ENCODE measurements around the gene MGST3.

Gene MGST3

GRCh38 chr1:165632491-165632890, 1.5 kb downstream of the MGST3 start:
- TF ChIP-seq CREB1 (IDR thresholded peaks at IDR 0.05; ENCODE audit: low read depth) (no peak), YY1 (IDR thresholded peaks at IDR 0.05; ENCODE audit: low read depth) (no peak), FOXM1 (IDR thresholded peaks at IDR 0.05; ENCODE audit: borderline replicate concordance, low read depth) (no peak), TEAD4 (IDR thresholded peaks at IDR 0.05) (no peak), CEBPB (IDR thresholded peaks at IDR 0.05) (no peak), EP300 (IDR thresholded peaks at IDR 0.05; ENCODE audit: borderline replicate concordance) (no peak), TAF1 (IDR thresholded peaks at IDR 0.05; ENCODE audit: low read depth) (no peak), EGR1 (IDR thresholded peaks at IDR 0.05) (no peak), USF1 (IDR thresholded peaks at IDR 0.05) (no peak), ZBTB7A (IDR thresholded peaks at IDR 0.05; ENCODE audit: low read depth) (no peak), TCF12 (IDR thresholded peaks at IDR 0.05; ENCODE audit: low read depth) (no peak), NFIC (IDR thresholded peaks at IDR 0.05) (no peak), REST (IDR thresholded peaks at IDR 0.05; ENCODE audit: low read depth) (no peak), RAD21 (IDR thresholded peaks at IDR 0.05; ENCODE audit: low read depth) (no peak), MAX (IDR thresholded peaks at IDR 0.05) (no peak)

- TF ChIP-seq ZBTB7A (IDR thresholded peaks at IDR 0.05; ENCODE audit: low read depth): no peak
- no peak for TF ChIP-seq CEBPB (IDR thresholded peaks at IDR 0.05)
- TF ChIP-seq TEAD4 (IDR thresholded peaks at IDR 0.05): no peak
- no peak for TF ChIP-seq TAF1 (IDR thresholded peaks at IDR 0.05; ENCODE audit: low read depth)
- TF ChIP-seq REST (IDR thresholded peaks at IDR 0.05; ENCODE audit: low read depth): no peak
- no peak for TF ChIP-seq YY1 (IDR thresholded peaks at IDR 0.05; ENCODE audit: low read depth)
- TF ChIP-seq RAD21 (IDR thresholded peaks at IDR 0.05; ENCODE audit: low read depth): no peak
- no peak for TF ChIP-seq EGR1 (IDR thresholded peaks at IDR 0.05)
Observed at GRCh38 chr1:165633614-165634013, 2.6 kb downstream of the MGST3 start.

- TF ChIP-seq RAD21 (IDR thresholded peaks at IDR 0.05; ENCODE audit: low read depth) (no peak), REST (IDR thresholded peaks at IDR 0.05; ENCODE audit: low read depth) (no peak), USF1 (IDR thresholded peaks at IDR 0.05) (no peak), ZBTB7A (IDR thresholded peaks at IDR 0.05; ENCODE audit: low read depth) (no peak), EGR1 (IDR thresholded peaks at IDR 0.05) (no peak), TEAD4 (IDR thresholded peaks at IDR 0.05) (no peak), TCF12 (IDR thresholded peaks at IDR 0.05; ENCODE audit: low read depth) (no peak), YY1 (IDR thresholded peaks at IDR 0.05; ENCODE audit: low read depth) (no peak), FOXM1 (IDR thresholded peaks at IDR 0.05; ENCODE audit: borderline replicate concordance, low read depth) (no peak), CEBPB (IDR thresholded peaks at IDR 0.05) (no peak), CREB1 (IDR thresholded peaks at IDR 0.05; ENCODE audit: low read depth) (no peak), EP300 (IDR thresholded peaks at IDR 0.05; ENCODE audit: borderline replicate concordance) (no peak), TAF1 (IDR thresholded peaks at IDR 0.05; ENCODE audit: low read depth) (no peak), NFIC (IDR thresholded peaks at IDR 0.05) (no peak), MAX (IDR thresholded peaks at IDR 0.05) (no peak)
Observed at GRCh38 chr1:165634154-165634921, 3.3 kb downstream of the MGST3 start.

DNA sequence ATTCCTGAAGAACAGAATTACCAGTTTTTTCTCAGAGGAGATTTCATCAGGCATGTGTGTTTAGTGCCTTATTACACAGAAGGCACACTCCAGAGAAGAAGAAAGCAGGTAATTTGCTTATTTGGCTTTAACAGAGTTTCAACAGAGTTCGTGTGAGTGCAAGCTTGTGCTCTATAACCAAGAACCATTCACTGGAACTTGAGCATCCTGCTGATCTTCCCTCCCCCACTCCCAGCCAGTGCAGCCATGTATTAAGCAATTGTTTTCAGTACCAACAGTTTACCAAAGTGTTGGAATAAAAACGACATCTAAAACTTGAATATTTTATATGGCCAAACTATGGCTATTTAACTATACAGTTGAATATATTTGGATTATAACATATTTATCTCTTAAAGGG, 4.3 kb downstream of the MGST3 start:
- TF ChIP-seq CEBPB (IDR thresholded peaks at IDR 0.05) (no peak), TEAD4 (IDR thresholded peaks at IDR 0.05) (no peak), RAD21 (IDR thresholded peaks at IDR 0.05; ENCODE audit: low read depth) (no peak)
